ENCODE measurements around the gene NEK11.

- TF ChIP-seq EZH2 (IDR thresholded peaks at IDR 0.05; ENCODE audit: low read depth): no peak
- TF ChIP-seq, protein P1, sequence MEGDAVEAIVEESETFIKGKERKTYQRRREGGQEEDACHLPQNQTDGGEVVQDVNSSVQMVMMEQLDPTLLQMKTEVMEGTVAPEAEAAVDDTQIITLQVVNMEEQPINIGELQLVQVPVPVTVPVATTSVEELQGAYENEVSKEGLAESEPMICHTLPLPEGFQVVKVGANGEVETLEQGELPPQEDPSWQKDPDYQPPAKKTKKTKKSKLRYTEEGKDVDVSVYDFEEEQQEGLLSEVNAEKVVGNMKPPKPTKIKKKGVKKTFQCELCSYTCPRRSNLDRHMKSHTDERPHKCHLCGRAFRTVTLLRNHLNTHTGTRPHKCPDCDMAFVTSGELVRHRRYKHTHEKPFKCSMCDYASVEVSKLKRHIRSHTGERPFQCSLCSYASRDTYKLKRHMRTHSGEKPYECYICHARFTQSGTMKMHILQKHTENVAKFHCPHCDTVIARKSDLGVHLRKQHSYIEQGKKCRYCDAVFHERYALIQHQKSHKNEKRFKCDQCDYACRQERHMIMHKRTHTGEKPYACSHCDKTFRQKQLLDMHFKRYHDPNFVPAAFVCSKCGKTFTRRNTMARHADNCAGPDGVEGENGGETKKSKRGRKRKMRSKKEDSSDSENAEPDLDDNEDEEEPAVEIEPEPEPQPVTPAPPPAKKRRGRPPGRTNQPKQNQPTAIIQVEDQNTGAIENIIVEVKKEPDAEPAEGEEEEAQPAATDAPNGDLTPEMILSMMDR (conservative IDR thresholded peaks at IDR 0.05): no peak
These were observed 322.2 kb downstream of the NEK11 start for GRCh38 chr3:131348911-131349310.

All from PC-9 (cell line).